Esophagus muscularis mucosa (tissue), 4 donors: Measurements from ENCODE around the gene LILRA6. TPM values are rescaled to one million over a fixed set of nuclear protein-coding genes. Genes with fewer than 3 reads are reported as not detected.

ENCODE experiments used
- DNase-seq: peaks from one replicate; pipeline ENCODE4 v3.0.0-alpha.2; 2017; ENCODE audit errors: extremely low spot score
- H3K27ac ChIP-seq, 4 donors: fragments of 200-600 bp; sonication (generic); replicated peaks in 1 of 4; 1 replicate in 3 of 4; 2 replicates in 1 of 4; pipeline ENCODE4 v1.5.1; 2016 to 2019; ENCODE audit warnings: mild to moderate bottlenecking in 1 of 4
- H3K27me3 ChIP-seq, 4 donors: fragments of 200-600 bp; sonication (generic); one replicate each; pipeline versions ENCODE4 v1.5.1 to v1.6.0; 2016 to 2019
- H3K36me3 ChIP-seq, 4 donors: fragments of 200-600 bp; sonication (generic); one replicate each; pipeline ENCODE4 v1.5.1; 2016 to 2019
- H3K4me1 ChIP-seq, 4 donors: fragments of 200-600 bp; sonication (generic); one replicate each; pipeline ENCODE4 v1.5.1; 2016 to 2019
- H3K4me3 ChIP-seq, 4 donors: fragments of 200-600 bp; sonication (generic); 1 replicate in 2 of 4; 2 replicates in 2 of 4; pipeline ENCODE4 v1.5.1; 2016 to 2019; ENCODE audit warnings: mild to moderate bottlenecking in 4 of 4, moderate library complexity in 1 of 4
- H3K9me3 ChIP-seq, 4 donors: fragments of 200-600 bp; sonication (generic); 1 replicate in 3 of 4; 2 replicates in 1 of 4; pipeline ENCODE4 v1.5.1; 2016 to 2019
- CTCF ChIP-seq, 3 experiments: fragments of 200-600 bp in 2 of 3; fragments of 450-650 bp in 1 of 3; sonication (generic) in 2 of 3; IDR thresholded peaks; one replicate each; pipeline ENCODE4 v1.5.1; 2017 to 2019; ENCODE audit warnings: antibody characterized with exemption in 3 of 3, mild to moderate bottlenecking in 2 of 3, moderate library complexity in 1 of 3
- EP300 ChIP-seq: sonication (generic); formaldehyde crosslinking; IDR thresholded peaks from one replicate; pipeline ENCODE4 v1.6.1; 2017; ENCODE audit warnings: antibody characterized with exemption
- POLR2A ChIP-seq: fragments of 450-650 bp; IDR thresholded peaks from one replicate; pipeline ENCODE4 v1.6.1; 2017; ENCODE audit warnings: antibody characterized with exemption, moderate library complexity, mild to moderate bottlenecking, low read depth
- POLR2AphosphoS5 ChIP-seq, 2 donors: sonication (generic); formaldehyde crosslinking; IDR thresholded peaks; one replicate each; pipeline ENCODE4 v1.6.1; 2017; ENCODE audit warnings: antibody characterized with exemption in 2 of 2
- WGBS: methylation state at CpG from one replicate; pipeline ENCODE4 v1.1.5; 2018; 5-methylcytosine and 5-hydroxymethylcytosine counted together
- intact Hi-C: fragments of 100-400 bp; cut with DNase I; formaldehyde crosslinking; loops from one replicate; pipeline ENCODE4 v1.15.1; 2023
- total RNA-seq, 4 donors: library from RNA; depleted of rRNA; stranded (reverse); fragments of >200 nt; gene quantifications; one replicate each; pipeline versions ENCODE4 v1.1.0 to v1.2.1, GENCODE V29; 2016

Gene LILRA6
- total RNA-seq, 4 donors from 2014 or later = 0.86 to 2.9 (median 2.6) TPM

DNA sequence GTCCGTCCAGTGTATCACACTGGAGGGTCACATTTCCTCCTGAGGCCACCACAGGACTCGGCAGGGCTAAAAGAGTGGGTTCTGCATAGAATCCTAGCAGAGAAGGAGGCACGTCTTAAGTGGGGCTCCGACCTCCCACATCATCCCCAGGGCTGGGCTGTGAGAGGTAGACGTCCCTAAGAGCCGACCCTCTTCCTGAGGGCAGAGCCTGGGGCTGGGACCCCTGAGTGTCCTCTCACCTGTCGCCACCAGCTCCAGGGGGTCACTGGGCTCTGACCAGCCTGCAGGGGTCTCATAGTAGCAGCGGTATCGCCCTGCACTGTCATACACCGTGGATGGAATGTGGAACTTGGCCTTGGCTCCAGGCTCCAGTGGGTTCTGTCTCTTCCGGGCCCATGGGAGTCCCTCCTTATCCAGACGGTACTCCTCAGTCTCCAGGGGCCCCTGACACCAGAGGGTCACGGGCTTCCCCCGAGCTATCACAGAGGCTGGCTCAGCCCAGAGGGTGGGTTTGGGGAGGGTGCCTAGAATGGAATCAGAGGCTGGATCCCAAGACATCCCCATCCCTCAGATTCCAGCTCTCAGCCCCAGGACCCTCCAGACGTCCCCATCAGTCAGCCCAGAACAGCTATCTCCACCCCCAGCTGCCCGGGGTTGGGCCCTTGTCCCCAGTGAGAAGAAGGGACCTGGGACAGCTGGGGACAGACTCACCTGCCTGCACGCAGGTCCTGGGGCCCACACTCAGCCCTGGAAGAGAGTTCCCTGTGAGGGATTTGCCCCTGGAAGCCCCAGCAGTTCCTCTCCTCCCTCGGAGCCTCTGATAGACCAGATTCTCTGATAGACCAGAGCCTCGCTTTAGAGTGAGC lies 13.9 kb upstream of the LILRA6 start:
- Histone ChIP-seq H3K4me1 (no peaks in the 10 kb centered on the region), H3K9me3 (no peaks in the 10 kb centered on the region), H3K36me3 (no peaks in the 10 kb centered on the region), H3K27me3 (peaks cover 0 to 68% (median 9%) of the 10 kb centered on the region in 4 donors), H3K27ac (peak overlapping the region in 2 of 4 donors; percentile 34 to 41), H3K4me3 (peak overlapping the region; percentile 12 to 42 (median 28))
- intact Hi-C loops = no loop called here
- DNase-seq = no peak
- WGBS = 67% methylated on average over 14 of the region's 19 CpGs
- TF ChIP-seq POLR2A (no peak), CTCF (IDR thresholded peaks at IDR 0.05) (no peak), POLR2AphosphoS5 (IDR thresholded peaks at IDR 0.05) (no peak), EP300 (no peak)

- H3K27ac ChIP-seq = no peak overlapping the region
- H3K9me3 ChIP-seq = no peaks in the 10 kb centered on the region
- intact Hi-C loops = no loop called here
- TF ChIP-seq POLR2A (no peak), POLR2AphosphoS5 (IDR thresholded peaks at IDR 0.05) (no peak), CTCF (IDR thresholded peaks at IDR 0.05) (no peak), EP300 (no peak)
- H3K27me3 ChIP-seq = peaks cover 0 to 68% (median 9%) of the 10 kb centered on the region in 4 donors
- DNase-seq = no peak
- no peaks in the 10 kb centered on the region for H3K36me3 ChIP-seq
- no peaks in the 10 kb centered on the region for H3K4me1 ChIP-seq
- 35% methylated on average over 11 of the region's 26 CpGs for WGBS
- H3K4me3 ChIP-seq = peak overlapping the region in 2 of 4 donors; percentile 12 to 22
These were observed 12.7 kb upstream of the LILRA6 start for GRCh38 chr19:54255105-54255775.

DNA sequence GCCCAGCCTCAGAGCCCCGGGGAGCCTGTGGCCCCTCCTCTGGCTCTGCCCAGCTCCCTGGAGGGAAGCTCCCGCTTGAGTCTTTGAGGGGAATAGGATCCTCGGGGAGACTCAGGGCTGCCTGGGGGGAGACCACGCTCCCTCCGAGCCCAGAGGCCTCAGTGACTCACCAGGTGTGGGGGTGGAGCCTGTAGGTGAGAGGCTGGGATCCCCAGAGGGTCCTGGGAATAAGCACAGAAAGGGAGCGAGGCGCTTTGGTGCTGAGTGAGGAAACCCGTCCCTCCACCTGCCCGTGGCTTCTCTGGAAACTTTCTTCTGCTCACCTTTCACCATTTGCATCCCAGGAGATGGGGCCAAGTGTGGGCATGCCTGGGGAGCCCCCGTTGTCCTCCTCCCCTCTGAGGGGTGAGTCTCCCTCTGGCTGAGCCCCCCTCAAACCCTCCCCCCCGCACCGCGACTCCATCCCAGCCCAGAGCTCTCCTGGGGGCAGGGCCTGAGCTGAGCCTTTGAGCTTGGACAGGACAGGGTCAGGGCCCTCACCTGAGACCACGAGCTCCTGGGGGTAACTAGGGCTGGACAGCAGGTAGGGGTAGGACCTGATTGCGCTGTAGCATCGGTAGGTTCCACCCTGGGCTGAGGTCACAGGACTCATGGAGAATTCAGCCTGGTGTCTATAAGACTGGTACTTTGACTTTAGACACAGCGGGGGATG lies 11.8 kb upstream of the LILRA6 start:
- intact Hi-C loops = no loop called here
- DNase-seq = no peak

More for the DNA sequence above, 11.8 kb upstream of the LILRA6 start:
- Histone ChIP-seq H3K9me3 (no peaks in the 10 kb centered on the region), H3K27me3 (peaks cover 0 to 68% (median 9%) of the 10 kb centered on the region in 4 donors), H3K36me3 (no peaks in the 10 kb centered on the region), H3K27ac (no peak overlapping the region), H3K4me3 (no peak overlapping the region), H3K4me1 (no peaks in the 10 kb centered on the region)
- 69% methylated on average over 11 of the region's 17 CpGs for WGBS
- TF ChIP-seq POLR2A = no peak
- TF ChIP-seq EP300 = no peak
- TF ChIP-seq POLR2AphosphoS5 (IDR thresholded peaks at IDR 0.05) = no peak
- no peak for TF ChIP-seq CTCF (IDR thresholded peaks at IDR 0.05)
